K562 (cell line): ENCODE measurements around the gene NOM1. TPM values are rescaled to one million over a fixed set of nuclear protein-coding genes. Genes with fewer than 3 reads are reported as not detected.
A peak's percentile ranks its signal among the peaks of the same experiment; 100 is the strongest.

Source experiments
- ATAC-seq: fragments of 200-7000 bp; cut with Tn5 transposase; 3 replicates; pipeline ENCODE4 v1.9.1; 2020; ENCODE audit warnings: moderate library complexity
- BruUV-seq: library from RNA; stranded (reverse); fragments of 400-500 nt; replicated peaks from 2 replicates; lab custom pipeline; 2021; lab: Mats Ljungman, UMichigan
- CTCF ChIA-PET: fragments of 300-600 bp; formaldehyde crosslinking; extraction: SDS; loops from one replicate; lab custom pipeline; 2021; ENCODE audit warnings: low intra/inter-chr PET ratio; lab: Yijun Ruan, JAX
- POLR2A ChIA-PET: fragments of 300-600, 350-650 bp; sonication (Branson Sonifier 250); formaldehyde crosslinking; extraction: SDS; loops from one replicate; lab custom pipeline; 2021; ENCODE audit warnings: antibody characterized with exemption, inconsistent platforms; lab: Yijun Ruan, JAX
- DNase-seq, 4 experiments: peaks; one replicate each; pipeline versions ENCODE4 v3.0.0 to v3.0.0-alpha.2; 2011 to 2018; ENCODE audit warnings: low spot score in 3 of 4, mixed read lengths in 3 of 4; ENCODE audit errors: extremely low read depth in 1 of 4
- FAIRE-seq: peaks from 2 replicates; lab custom pipeline; 2011; peaks lifted over from hg19 to GRCh38; lab: Jason Lieb, UNC
- H2AFZ ChIP-seq: 2 replicates; pipeline ENCODE4 v1.6.0; 2011; ENCODE audit warnings: low read depth, low read length, control low read depth, inconsistent platforms
- H3K27ac ChIP-seq: fragments of 200-600 bp; 3 replicates; pipeline ENCODE4 v1.8.0; 2011; ENCODE audit warnings: low read depth, mild to moderate bottlenecking, control low read depth, inconsistent platforms, low read length, moderate library complexity, mixed read lengths; ENCODE audit errors: extremely low read depth
- H3K27me3 ChIP-seq, 2 experiments: fragments of 300-600 bp in 1 of 2; 2 replicates in 1 of 2; 3 replicates in 1 of 2; pipeline versions ENCODE4 v1.6.0 to v1.8.0; 2011; ENCODE audit warnings: inconsistent platforms in 2 of 2, low read length in 2 of 2, mild to moderate bottlenecking in 1 of 2, mixed read lengths in 1 of 2, moderate library complexity in 1 of 2; ENCODE audit not compliant: control insufficient read depth in 2 of 2, insufficient read depth in 2 of 2
- H3K36me3 ChIP-seq: fragments of 300-600 bp; 3 replicates; pipeline ENCODE4 v1.8.0; 2011; ENCODE audit warnings: mild to moderate bottlenecking, low read length, inconsistent platforms; ENCODE audit not compliant: control insufficient read depth, insufficient read depth
- H3K4me1 ChIP-seq, 2 experiments: fragments of 200-600 bp in 1 of 2; replicated peaks in 1 of 2; 2 replicates in 1 of 2; 3 replicates in 1 of 2; pipeline versions ENCODE4 v1.5.1 to v1.8.0; 2011; ENCODE audit warnings: inconsistent platforms in 2 of 2, low read length in 2 of 2, mild to moderate bottlenecking in 1 of 2, mixed read lengths in 1 of 2, moderate library complexity in 1 of 2; ENCODE audit not compliant: control insufficient read depth in 2 of 2, insufficient read depth in 2 of 2
- H3K4me2 ChIP-seq: 2 replicates; pipeline ENCODE4 v1.6.1; 2011; ENCODE audit warnings: low read length, control low read depth, inconsistent platforms, mixed read lengths; ENCODE audit not compliant: insufficient read depth
- H3K4me3 ChIP-seq: fragments of 200-600 bp; sonication (generic), shearing (Covaris generic); 2 replicates; pipeline ENCODE4 v1.5.1; 2016; ENCODE audit warnings: control low read depth, inconsistent platforms
- H3K79me2 ChIP-seq: fragments of 200-600 bp; 3 replicates; pipeline ENCODE4 v1.8.0; 2011; ENCODE audit warnings: low read length, inconsistent platforms; ENCODE audit not compliant: control insufficient read depth, insufficient read depth
- H3K9ac ChIP-seq, 2 experiments: 2 replicates each; pipeline versions ENCODE4 v1.6.0 to v1.6.1; 2011; ENCODE audit warnings: low read depth in 2 of 2, low read length in 2 of 2, control low read depth in 1 of 2, inconsistent platforms in 1 of 2, mild to moderate bottlenecking in 1 of 2, mixed read lengths in 1 of 2; ENCODE audit not compliant: insufficient read depth in 1 of 2
- H3K9me1 ChIP-seq: one replicate; pipeline ENCODE4 v1.6.0; 2011; ENCODE audit warnings: inconsistent platforms, mild to moderate bottlenecking, low read length, moderate library complexity; ENCODE audit not compliant: control insufficient read depth, insufficient read depth
- H3K9me3 ChIP-seq: replicated peaks from 2 replicates; pipeline ENCODE4 v1.5.1; 2011; ENCODE audit warnings: low read depth, low read length, inconsistent platforms; ENCODE audit not compliant: control insufficient read depth, insufficient read depth
- H4K20me1 ChIP-seq: replicated peaks from 2 replicates; pipeline ENCODE4 v1.6.1; 2011; ENCODE audit warnings: low read length, inconsistent platforms, mixed read lengths; ENCODE audit not compliant: control insufficient read depth, insufficient read depth
- KHSRP ChIP-seq: fragments of 450-650 bp; IDR thresholded peaks from 2 replicates; pipeline ENCODE4 v1.6.1; 2017
- NKRF ChIP-seq: fragments of 450-650 bp; IDR thresholded peaks from 2 replicates; pipeline ENCODE4 v1.6.1; 2016; ENCODE audit warnings: borderline replicate concordance
- POLR2G ChIP-seq: fragments of 200-400 bp; formaldehyde crosslinking; IDR thresholded peaks from 2 replicates; pipeline ENCODE4 v1.6.1; 2017; ENCODE audit warnings: low read depth, mild to moderate bottlenecking, antibody characterized with exemption, low read length, moderate library complexity
- PRPF4 ChIP-seq: fragments of 200-400 bp; formaldehyde crosslinking; IDR thresholded peaks from one replicate; pipeline ENCODE4 v1.6.1; 2017; ENCODE audit warnings: low read length, low read depth, mild to moderate bottlenecking; ENCODE audit not compliant: insufficient read depth, poor library complexity, severe bottlenecking
- SETDB1 ChIP-seq: IDR thresholded peaks from one replicate; pipeline ENCODE4 v1.6.1; 2012; ENCODE audit warnings: low read length, control low read depth, inconsistent platforms
- ZNF444 ChIP-seq: fragments of 250-450 bp; sonication (Bioruptor Pico); IDR thresholded peaks from 2 replicates; pipeline ENCODE4 v1.4.0; 2020; ENCODE audit warnings: mild to moderate bottlenecking, moderate library complexity
- ZNF551 ChIP-seq: fragments of 250-450 bp; sonication (Bioruptor Pico); IDR thresholded peaks from 2 replicates; pipeline ENCODE4 v1.5.0; 2021; ENCODE audit warnings: mild to moderate bottlenecking, moderate library complexity
- ZNF668 ChIP-seq: fragments of 250-450 bp; sonication (Bioruptor Pico); IDR thresholded peaks from 2 replicates; pipeline ENCODE4 v1.8.0; 2022; ENCODE audit warnings: mild to moderate bottlenecking, inconsistent platforms
- WGBS: fragments of 100-300 bp; shearing (Covaris generic); methylation state at CpG from one replicate; pipeline ENCODE4 v1.1.6; 2016; ENCODE audit warnings: low coverage, mixed read lengths; ENCODE audit not compliant: insufficient coverage; ENCODE audit errors: missing lambda C conversion rate; 5-methylcytosine and 5-hydroxymethylcytosine counted together
- in situ Hi-C: fragments of 300-500 bp; cut with MboI; formaldehyde crosslinking; loops from 4 replicates; pipeline ENCODE4 v1.15.0; 2018; ENCODE audit warnings: inconsistent platforms, mixed read lengths
- intact Hi-C: fragments of 100-400 bp; cut with micrococcal nuclease; formaldehyde crosslinking; loops from 2 replicates; pipeline ENCODE4 v1.14.2; 2022
- polyA plus RNA-seq, 8 experiments: library from polyadenylated mRNA; depleted of rRNA in 4 of 8; stranded (reverse) in 5 of 8; unstranded in 3 of 8; fragments of >200 nt; fragmentation: Nextera tagmentation in 2 of 8; fragmentation: Illumina TruSeq in 1 of 8; extraction: Ambion mirVana in 2 of 8; extraction: Trizol in 1 of 8; gene quantifications; 2 replicates each; pipeline versions ENCODE4 v1.2.1 to v1.2.3, GENCODE V29; 2011 to 2014; ENCODE audit warnings: inconsistent platforms in 1 of 8, missing spikeins in 1 of 8
- total RNA-seq, 7 experiments: library from RNA; depleted of rRNA in 6 of 7; stranded (reverse); fragments of >200 nt in 6 of 7; fragmentation: Illumina TruSeq in 2 of 7; extraction: Trizol in 2 of 7; gene quantifications; 2 replicates each; pipeline versions ENCODE4 v1.2.1 to v1.2.3, GENCODE V29; 2011 to 2021; ENCODE audit warnings: low replicate concordance in 1 of 7

NOM1 gene
- total and polyA plus RNA-seq, 9 of the 15 experiments (the other 6 are each of a cell fraction or from before 2014, with no cell fraction given): 6.8 to 47.3 (median 37.4) TPM

- intact Hi-C loops: no loop called here
Observed at GRCh38 chr7:156968183-156968582, 18.7 kb downstream of the NOM1 start.

More at GRCh38 chr7:156968183-156968582, 18.7 kb downstream of the NOM1 start:
- Histone ChIP-seq H3K9ac (no peak overlapping the region), H3K9me3 (no peaks in the 10 kb centered on the region), H3K4me3 (no peak overlapping the region), H3K27ac (no peak overlapping the region), H2AFZ (no peak overlapping the region), H3K9me1 (no peaks in the 10 kb centered on the region), H4K20me1 (no peaks in the 10 kb centered on the region), H3K27me3 (no peaks in the 10 kb centered on the region), H3K4me1 (no peaks in the 10 kb centered on the region), H3K36me3 (peaks cover 84% of the 10 kb centered on the region)
- in situ Hi-C loops: no loop called here
- 98% methylated on average over 27 of the region's 27 CpGs for WGBS
- BruUV-seq: no TSS peak
- FAIRE-seq (no peak), ATAC-seq (no peak), DNase-seq (no peak)
- ChIA-PET CTCF (no interaction called here), POLR2A (interaction anchor here (0.6 to 1.0 kb wide), 4 partner anchors 18 to 509 kb away, joined by 3 read pairs; partner anchors contain the start of genes LMBR1 and NOM1)
- no peak for TF ChIP-seq ZNF551 (CRISPR knock-in tag)
- no peak for TF ChIP-seq NKRF
- no peak for TF ChIP-seq ZNF444 (CRISPR knock-in tag)
- TF ChIP-seq SETDB1: no peak
- TF ChIP-seq POLR2G: peak; percentile 44; the same call in 1 of the 2 replicates
- no peak for TF ChIP-seq ZNF668 (CRISPR knock-in tag)
- TF ChIP-seq KHSRP: no peak
- TF ChIP-seq PRPF4: no peak
- TF ChIP-seq, all 486 proteins: peak for 1
- Histone ChIP-seq H3K79me2 (no peaks in the 10 kb centered on the region), H3K4me2 (no peak overlapping the region)
